Loucy (cell line): ENCODE results near the gene CHAC2.

Experiments
- H2AFZ ChIP-seq: fragments of 200-600 bp; sonication (generic); 2 replicates; pipeline ENCODE4 v1.6.0; 2016; ENCODE audit warnings: antibody characterized with exemption, mild to moderate bottlenecking, low read length, moderate library complexity
- H3F3A ChIP-seq: fragments of 200-600 bp; 2 replicates; pipeline ENCODE4 v1.6.0; 2016; ENCODE audit warnings: antibody characterized with exemption, low read depth, mild to moderate bottlenecking
- H3K27me3 ChIP-seq: fragments of 200-600 bp; sonication (generic); 2 replicates; pipeline ENCODE4 v1.6.1; 2014; ENCODE audit warnings: low read length, mild to moderate bottlenecking; ENCODE audit not compliant: insufficient read depth, poor library complexity, severe bottlenecking
- H3K36me3 ChIP-seq: fragments of 200-600 bp; sonication (generic); 2 replicates; pipeline ENCODE4 v1.6.1; 2016; ENCODE audit warnings: low read length; ENCODE audit not compliant: insufficient read depth
- H3K4me1 ChIP-seq: fragments of 200-600 bp; sonication (generic); 2 replicates; pipeline ENCODE4 v1.5.1; 2014; ENCODE audit warnings: low read length, mild to moderate bottlenecking; ENCODE audit not compliant: insufficient read depth, poor library complexity, severe bottlenecking
- H3K4me2 ChIP-seq: fragments of 200-600 bp; sonication (generic); 2 replicates; pipeline ENCODE4 v1.6.0; 2014; ENCODE audit warnings: antibody characterized with exemption, low read length, low read depth, mild to moderate bottlenecking; ENCODE audit not compliant: poor library complexity, severe bottlenecking
- H3K4me3 ChIP-seq: fragments of 200-600 bp; sonication (generic); 2 replicates; pipeline ENCODE4 v1.5.1; 2014; ENCODE audit warnings: low read length, mild to moderate bottlenecking, mixed read lengths; ENCODE audit not compliant: poor library complexity, severe bottlenecking
- H3K79me2 ChIP-seq: fragments of 200-600 bp; sonication (generic); 2 replicates; pipeline ENCODE4 v1.6.1; 2014; ENCODE audit warnings: low read length; ENCODE audit not compliant: insufficient read depth
- H3K9ac ChIP-seq: fragments of 200-600 bp; sonication (generic); 2 replicates; pipeline ENCODE4 v1.6.0; 2014; ENCODE audit warnings: mild to moderate bottlenecking, low read depth, low read length, moderate library complexity; ENCODE audit not compliant: poor library complexity, severe bottlenecking
- H3K9me2 ChIP-seq: fragments of 200-600 bp; sonication (generic); replicated peaks from 2 replicates; pipeline ENCODE4 v1.6.1; 2016; ENCODE audit warnings: low read depth, low read length, mixed read lengths
- H3K9me3 ChIP-seq: fragments of 200-600 bp; sonication (generic); 2 replicates; pipeline ENCODE4 v1.6.1; 2014; ENCODE audit warnings: mild to moderate bottlenecking, antibody characterized with exemption, low read length, low read depth; ENCODE audit not compliant: insufficient read depth
- H4K20me1 ChIP-seq: fragments of 200-600 bp; sonication (generic); 2 replicates; pipeline ENCODE4 v1.6.0; 2014; ENCODE audit warnings: antibody characterized with exemption, low read length, mild to moderate bottlenecking; ENCODE audit not compliant: insufficient read depth, poor library complexity, severe bottlenecking
- CTCF ChIP-seq: fragments of 200-600 bp; sonication (generic); conservative IDR thresholded peaks from 2 replicates; pipeline ENCODE4 v1.5.1; 2014; ENCODE audit warnings: mild to moderate bottlenecking, antibody characterized with exemption, low read length
- EZH2phosphoT487 ChIP-seq: fragments of 200-600 bp; IDR thresholded peaks from 2 replicates; pipeline ENCODE4 v1.6.1; 2018; ENCODE audit warnings: antibody characterized with exemption, mild to moderate bottlenecking, moderate library complexity, borderline replicate concordance

Gene CHAC2

GRCh38 chr2:53725662-53726061, 41.9 kb upstream of the CHAC2 start:
- Histone ChIP-seq H3K4me1 (no peaks in the 10 kb centered on the region), H3K9me2 (no peaks in the 10 kb centered on the region), H3K27me3 (no peaks in the 10 kb centered on the region), H3K79me2 (no peaks in the 10 kb centered on the region; the same call in 1 of the 2 replicates), H3K36me3 (peaks cover 24% of the 10 kb centered on the region; the same call in 1 of the 2 replicates), H3K9ac (no peak overlapping the region), H3K4me3 (no peak overlapping the region), H3K4me2 (no peak overlapping the region), H2AFZ (no peak overlapping the region), H3K9me3 (no peaks in the 10 kb centered on the region), H3F3A (no peaks in the 10 kb centered on the region), H4K20me1 (no peaks in the 10 kb centered on the region)
- no peak for TF ChIP-seq CTCF
- TF ChIP-seq EZH2phosphoT487, result no peak

- H3K4me2 ChIP-seq, result no peak overlapping the region
- no peaks in the 10 kb centered on the region for H3K79me2 ChIP-seq
- H3K9me2 ChIP-seq, result no peaks in the 10 kb centered on the region
- H3K4me3 ChIP-seq, result no peak overlapping the region
- H2AFZ ChIP-seq, result no peak overlapping the region
- no peaks in the 10 kb centered on the region for H3F3A ChIP-seq
- peaks cover 25% of the 10 kb centered on the region; the same call in 1 of the 2 replicates for H3K36me3 ChIP-seq
- TF ChIP-seq CTCF (no peak), EZH2phosphoT487 (no peak)
- no peak overlapping the region for H3K9ac ChIP-seq
- H3K27me3 ChIP-seq, result no peaks in the 10 kb centered on the region
- H4K20me1 ChIP-seq, result no peaks in the 10 kb centered on the region
- H3K4me1 ChIP-seq, result no peaks in the 10 kb centered on the region
- no peaks in the 10 kb centered on the region for H3K9me3 ChIP-seq
Observed at GRCh38 chr2:53727921-53728320, 39.7 kb upstream of the CHAC2 start.

- no peaks in the 10 kb centered on the region for H3K27me3 ChIP-seq
- no peaks in the 10 kb centered on the region for H4K20me1 ChIP-seq
- H3K4me3 ChIP-seq, result no peak overlapping the region
- H2AFZ ChIP-seq, result no peak overlapping the region
- H3K36me3 ChIP-seq, result peaks cover 25% of the 10 kb centered on the region; the same call in 1 of the 2 replicates
- H3K4me2 ChIP-seq, result no peak overlapping the region
- no peaks in the 10 kb centered on the region for H3K9me3 ChIP-seq
- no peaks in the 10 kb centered on the region for H3F3A ChIP-seq
- no peak for TF ChIP-seq EZH2phosphoT487
- TF ChIP-seq CTCF, result no peak
- no peak overlapping the region for H3K9ac ChIP-seq
- H3K9me2 ChIP-seq, result no peaks in the 10 kb centered on the region
- no peaks in the 10 kb centered on the region for H3K79me2 ChIP-seq
- no peaks in the 10 kb centered on the region for H3K4me1 ChIP-seq
Observed at GRCh38 chr2:53729143-53729762, 38.4 kb upstream of the CHAC2 start.
